Measurements from ENCODE around the gene IKBKG. TPM values are rescaled to one million over a fixed set of nuclear protein-coding genes. Genes with fewer than 3 reads are reported as not detected.

The IKBKG gene
- total and polyA plus RNA-seq, 2 of the 4 experiments (the other 2 are of a cell fraction) = 16.5 to 38.2 TPM

GRCh38 chrX:154602226-154602625, 54.8 kb downstream of the IKBKG start:
- Histone ChIP-seq H3K4me1 (ENCODE audit: control insufficient read depth, insufficient read depth, low read length) (no peaks in the 10 kb centered on the region; the same call in 1 of the 2 replicates), H3K36me3 (ENCODE audit: control insufficient read depth, insufficient read depth, low read length) (no peaks in the 10 kb centered on the region), H3K27me3 (ENCODE audit: control insufficient read depth, insufficient read depth, low read length) (peaks cover 4% of the 10 kb centered on the region), H3K23ac (ENCODE audit: low read depth, low read length) (no peak overlapping the region), H3K18ac (ENCODE audit: low read depth, low read length) (no peak overlapping the region), H2AFZ (replicated peaks; ENCODE audit: low read length, poor library complexity) (no peak overlapping the region), H3K9ac (ENCODE audit: low read depth, low read length) (no peak overlapping the region), H3K79me1 (ENCODE audit: low read depth in 1 of 2, low read length in 2 of 2) (no peaks in the 10 kb centered on the region), H4K91ac (ENCODE audit: insufficient read depth, low read depth, low read length) (no peak overlapping the region), H3K56ac (ENCODE audit: extremely low read depth, insufficient read depth, low read length) (no peak overlapping the region), H3K27ac (ENCODE audit: insufficient read depth, low read length) (no peak overlapping the region), H2BK15ac (ENCODE audit: low read depth, low read length) (no peak overlapping the region), H2AK5ac (ENCODE audit: low read depth, low read length) (no peak overlapping the region), H4K8ac (ENCODE audit: low read depth in 2 of 2, low read length in 2 of 2) (no peak overlapping the region), H2AK9ac (replicated peaks; ENCODE audit: low read depth, low read length, poor library complexity) (no peak overlapping the region), H4K20me1 (ENCODE audit: insufficient read depth, low read length) (no peaks in the 10 kb centered on the region), H3K4me3 (ENCODE audit: insufficient read depth, low read depth, low read length) (no peak overlapping the region), H4K5ac (ENCODE audit: low read depth, low read length) (no peak overlapping the region), H3K14ac (replicated peaks; ENCODE audit: low read depth, low read length) (no peak overlapping the region), H3K9me3 (ENCODE audit: control insufficient read depth, insufficient read depth, low read length) (peaks cover 4% of the 10 kb centered on the region), H2BK120ac (ENCODE audit: low read depth, low read length) (no peak overlapping the region), H3K4me2 (ENCODE audit: low read depth, low read length) (no peak overlapping the region), H2BK5ac (ENCODE audit: low read depth, low read length, poor library complexity, severe bottlenecking) (no peak overlapping the region), H2BK20ac (ENCODE audit: low read depth, low read length) (no peak overlapping the region), H3K4ac (ENCODE audit: low read depth, low read length) (no peak overlapping the region), H3K9me1 (ENCODE audit: insufficient read depth, low read length) (no peaks in the 10 kb centered on the region)
- no TSS peak for BruUV-seq (replicated peaks)
- ChIA-PET CTCF (no interaction called here), POLR2A (ENCODE audit: unreplicated experiment) (no interaction called here)
- no peak for TF ChIP-seq MXI1 (IDR thresholded peaks at IDR 0.05; ENCODE audit: borderline replicate concordance, low read depth, low read length)
- in situ Hi-C loops (cut with MboI; ENCODE audit: low sequenced_read_pairs) (no loop called here), intact Hi-C loops (cut with micrococcal nuclease) (no loop called here), dilution Hi-C loops (cut with HindIII; ENCODE audit: low sequenced_read_pairs, unreplicated experiment) (no loop called here)
- DNase-seq (no peak), ATAC-seq (ENCODE audit: low read depth) (no peak)
- no CpG with 5 or more reads among the region's 13 CpGs for WGBS, 2 experiments (ENCODE audit: extremely low coverage in 2 of 2, insufficient read length in 1 of 2)
